Peyer's patch (tissue), 4 donors: ENCODE data around the gene SLC16A7. TPM values are rescaled to one million over a fixed set of nuclear protein-coding genes. Genes with fewer than 3 reads are reported as not detected.

Experiments used
- DNase-seq, 3 donors: peaks; one replicate each; pipeline ENCODE4 v3.0.0-alpha.2; 2017 to 2019
- H3K27ac ChIP-seq, 4 donors: fragments of 200-600 bp; sonication (generic); one replicate each; pipeline ENCODE4 v1.5.1; 2016 to 2019
- H3K27me3 ChIP-seq, 2 donors: fragments of 200-600 bp; sonication (generic); one replicate each; pipeline ENCODE4 v1.5.1; 2019
- H3K36me3 ChIP-seq, 3 donors: fragments of 200-600 bp; sonication (generic); one replicate each; pipeline ENCODE4 v1.5.1; 2016 to 2019
- H3K4me1 ChIP-seq, 4 donors: fragments of 200-600 bp; sonication (generic); one replicate each; pipeline ENCODE4 v1.5.1; 2016 to 2019
- H3K4me3 ChIP-seq, 4 donors: fragments of 200-600 bp; sonication (generic); 1 replicate in 3 of 4; 2 replicates in 1 of 4; pipeline ENCODE4 v1.5.1; 2016 to 2019; ENCODE audit warnings: mild to moderate bottlenecking in 1 of 4
- H3K9me3 ChIP-seq, 4 donors: fragments of 200-600 bp; sonication (generic); one replicate each; pipeline ENCODE4 v1.5.1; 2016 to 2019; ENCODE audit warnings: mild to moderate bottlenecking in 1 of 4
- CTCF ChIP-seq, 6 experiments: fragments of 450-650 bp in 4 of 6; fragments of 200-600 bp in 2 of 6; sonication (generic) in 1 of 6; IDR thresholded peaks; one replicate each; pipeline ENCODE4 v1.5.1; 2017 to 2019; ENCODE audit warnings: antibody characterized with exemption in 6 of 6, mild to moderate bottlenecking in 3 of 6, moderate library complexity in 1 of 6
- POLR2A ChIP-seq, 2 donors: fragments of 450-650 bp; IDR thresholded peaks; one replicate each; pipeline ENCODE4 v1.5.1; 2017; ENCODE audit warnings: antibody characterized with exemption in 2 of 2, mild to moderate bottlenecking in 2 of 2, moderate library complexity in 2 of 2
- total RNA-seq, 4 donors: library from RNA; depleted of rRNA; stranded (reverse); fragments of >200 nt; gene quantifications; one replicate each; pipeline ENCODE4 v1.1.0, GENCODE V29; 2016

Gene SLC16A7
- total RNA-seq, 4 donors from 2014 or later = 5.0 to 19.4 (median 12.1) TPM

- Histone ChIP-seq H3K27ac (no peak overlapping the region), H3K4me1 (no peaks in the 10 kb centered on the region), H3K36me3 (no peaks in the 10 kb centered on the region), H3K9me3 (no peaks in the 10 kb centered on the region), H3K27me3 (no peaks in the 10 kb centered on the region), H3K4me3 (no peak overlapping the region)
- TF ChIP-seq CTCF (IDR thresholded peaks at IDR 0.05) = no peak
- no peak for DNase-seq
Measured at GRCh38 chr12:59660148-59660547, 64.3 kb downstream of the SLC16A7 start.

- TF ChIP-seq POLR2A (IDR thresholded peaks at IDR 0.05) = no peak
- no peak for TF ChIP-seq CTCF (IDR thresholded peaks at IDR 0.05)
- H3K36me3 ChIP-seq = no peaks in the 10 kb centered on the region
- H3K27ac ChIP-seq = no peak overlapping the region
- H3K4me1 ChIP-seq = no peaks in the 10 kb centered on the region
- DNase-seq = no peak
- H3K4me3 ChIP-seq = no peak overlapping the region
- H3K9me3 ChIP-seq = no peaks in the 10 kb centered on the region
- H3K27me3 ChIP-seq = no peaks in the 10 kb centered on the region
Measured at GRCh38 chr12:59660921-59661597, 65.2 kb downstream of the SLC16A7 start.

GRCh38 chr12:59664495-59664894, 68.7 kb downstream of the SLC16A7 start:
- H3K4me3 ChIP-seq = no peak overlapping the region
- TF ChIP-seq CTCF (IDR thresholded peaks at IDR 0.05) = no peak
- TF ChIP-seq POLR2A (IDR thresholded peaks at IDR 0.05) = no peak
- no peak overlapping the region for H3K27ac ChIP-seq
- no peaks in the 10 kb centered on the region for H3K4me1 ChIP-seq
- DNase-seq = no peak
- no peaks in the 10 kb centered on the region for H3K9me3 ChIP-seq
- H3K36me3 ChIP-seq = no peaks in the 10 kb centered on the region
- H3K27me3 ChIP-seq = no peaks in the 10 kb centered on the region

- DNase-seq = no peak
- Histone ChIP-seq H3K4me3 (no peak overlapping the region), H3K4me1 (no peaks in the 10 kb centered on the region), H3K9me3 (no peaks in the 10 kb centered on the region), H3K27ac (no peak overlapping the region), H3K27me3 (no peaks in the 10 kb centered on the region), H3K36me3 (no peaks in the 10 kb centered on the region)
- TF ChIP-seq POLR2A (IDR thresholded peaks at IDR 0.05) (no peak), CTCF (IDR thresholded peaks at IDR 0.05) (no peak)
Measured at GRCh38 chr12:59665701-59666100, 69.9 kb downstream of the SLC16A7 start.

GRCh38 chr12:59668674-59669073, 72.8 kb downstream of the SLC16A7 start:
- H3K9me3 ChIP-seq = no peaks in the 10 kb centered on the region
- no peak for DNase-seq
- no peak for TF ChIP-seq CTCF (IDR thresholded peaks at IDR 0.05)
- no peak for TF ChIP-seq POLR2A (IDR thresholded peaks at IDR 0.05)
- H3K27ac ChIP-seq = no peak overlapping the region
- H3K36me3 ChIP-seq = no peaks in the 10 kb centered on the region
- H3K4me1 ChIP-seq = no peaks in the 10 kb centered on the region
- no peaks in the 10 kb centered on the region for H3K27me3 ChIP-seq
- no peak overlapping the region for H3K4me3 ChIP-seq

- Histone ChIP-seq H3K27ac (no peak overlapping the region), H3K36me3 (no peaks in the 10 kb centered on the region), H3K9me3 (no peaks in the 10 kb centered on the region), H3K27me3 (no peaks in the 10 kb centered on the region), H3K4me1 (no peaks in the 10 kb centered on the region), H3K4me3 (no peak overlapping the region)
- DNase-seq = no peak
- TF ChIP-seq CTCF (IDR thresholded peaks at IDR 0.05) (no peak), POLR2A (IDR thresholded peaks at IDR 0.05) (no peak)
Measured at GRCh38 chr12:59672273-59672672, 76.4 kb downstream of the SLC16A7 start.
